HepG2 (cell line): Measurements from ENCODE around the gene MED25. TPM values are rescaled to one million over a fixed set of nuclear protein-coding genes. Genes with fewer than 3 reads are reported as not detected.

Experiments
- ATAC-seq: fragments of 200-7000 bp; cut with Tn5 transposase; 3 replicates; pipeline ENCODE4 v1.9.1; 2020; ENCODE audit warnings: mild to moderate bottlenecking, moderate library complexity
- BruUV-seq: library from RNA; stranded (reverse); fragments of 400-500 nt; replicated peaks from 2 replicates; lab custom pipeline; 2021; lab: Mats Ljungman, UMichigan
- CTCF ChIA-PET: fragments of 300-600 bp; formaldehyde crosslinking; extraction: SDS; loops from one replicate; lab custom pipeline; 2021; ENCODE audit warnings: low total read pairs, inconsistent platforms, low intra/inter-chr PET ratio; lab: Yijun Ruan, JAX
- POLR2A ChIA-PET: fragments of 350-600 bp; sonication (Branson Sonifier 250); formaldehyde crosslinking; loops from one replicate; lab custom pipeline; 2020; ENCODE audit warnings: antibody characterized with exemption, inconsistent platforms; lab: Yijun Ruan, JAX
- DNase-seq: peaks from one replicate; pipeline ENCODE4 v3.0.0-alpha.2; 2015; ENCODE audit warnings: low spot score
- FAIRE-seq: peaks from 3 replicates; lab custom pipeline; 2011; peaks lifted over from hg19 to GRCh38; lab: Jason Lieb, UNC
- H2AFZ ChIP-seq: one replicate; pipeline ENCODE4 v1.6.1; 2011; ENCODE audit warnings: low read length, inconsistent platforms
- H3K27ac ChIP-seq: fragments of 300-600 bp; 3 replicates; pipeline ENCODE4 v1.8.0; 2011; ENCODE audit warnings: mixed run types, mild to moderate bottlenecking, mixed read lengths, low read length, inconsistent platforms; ENCODE audit not compliant: insufficient read depth; ENCODE audit errors: extremely low read length
- H3K27me3 ChIP-seq, 2 experiments: fragments of 200-600 bp in 1 of 2; 2 replicates in 1 of 2; 3 replicates in 1 of 2; pipeline versions ENCODE4 v1.6.0 to v1.8.0; 2011; ENCODE audit warnings: low read length in 2 of 2, mild to moderate bottlenecking in 2 of 2, moderate library complexity in 2 of 2, inconsistent platforms in 1 of 2; ENCODE audit not compliant: insufficient read depth in 2 of 2, control insufficient read depth in 1 of 2
- H3K36me3 ChIP-seq, 2 experiments: fragments of 200-600 bp in 1 of 2; replicated peaks in 1 of 2; 2 replicates in 1 of 2; 3 replicates in 1 of 2; pipeline versions ENCODE4 v1.5.1 to v1.8.0; 2011; ENCODE audit warnings: low read length in 2 of 2, inconsistent platforms in 1 of 2; ENCODE audit not compliant: insufficient read depth in 2 of 2, control insufficient read depth in 1 of 2
- H3K4me1 ChIP-seq: 2 replicates; pipeline ENCODE4 v1.5.1; 2012; ENCODE audit warnings: low read length, inconsistent platforms; ENCODE audit not compliant: insufficient read depth
- H3K4me2 ChIP-seq: 2 replicates; pipeline ENCODE4 v1.6.0; 2011; ENCODE audit warnings: low read depth, low read length, inconsistent platforms
- H3K4me3 ChIP-seq, 3 experiments: fragments of 200-600 bp in 1 of 3; sonication (generic), shearing (Covaris generic) in 1 of 3; replicated peaks in 1 of 3; 2 replicates each; pipeline ENCODE4 v1.5.1; 2011 to 2016; ENCODE audit warnings: low read length in 3 of 3, inconsistent platforms in 2 of 3, low read depth in 2 of 3, mild to moderate bottlenecking in 2 of 3, control low read depth in 1 of 3, mixed read lengths in 1 of 3; ENCODE audit not compliant: insufficient read depth in 1 of 3
- H3K79me2 ChIP-seq: one replicate; pipeline ENCODE4 v1.6.1; 2011; ENCODE audit warnings: low read length, inconsistent platforms; ENCODE audit not compliant: insufficient read depth
- H3K9ac ChIP-seq: 2 replicates; pipeline ENCODE4 v1.6.0; 2011; ENCODE audit warnings: mild to moderate bottlenecking, low read depth, low read length, inconsistent platforms; ENCODE audit not compliant: insufficient read depth
- H3K9me3 ChIP-seq: 2 replicates; pipeline ENCODE4 v1.5.1; 2012; ENCODE audit warnings: mild to moderate bottlenecking, low read length
- H4K20me1 ChIP-seq: 2 replicates; pipeline ENCODE4 v1.6.0; 2011; ENCODE audit warnings: inconsistent platforms, mild to moderate bottlenecking, low read length, moderate library complexity; ENCODE audit not compliant: insufficient read depth
- AFF4 ChIP-seq: sonication (generic); formaldehyde crosslinking; IDR thresholded peaks from 2 replicates; pipeline ENCODE4 v1.4.0; 2020; ENCODE audit warnings: missing genetic modification reagents
- CEBPB ChIP-seq: IDR thresholded peaks from 2 replicates; pipeline ENCODE4 v1.6.1; 2011; ENCODE audit warnings: low read depth, low read length, improper control_type of control experiment, borderline replicate concordance
- GATAD1 ChIP-seq: IDR thresholded peaks from 2 replicates; pipeline ENCODE4 v1.6.1; 2016; ENCODE audit warnings: missing genetic modification reagents, missing compliant biosample characterization
- PLSCR1 ChIP-seq: sonication (generic); formaldehyde crosslinking; IDR thresholded peaks from 2 replicates; pipeline ENCODE4 v1.5.0; 2020; ENCODE audit warnings: missing genetic modification reagents, mild to moderate bottlenecking, borderline replicate concordance
- UBTF ChIP-seq: sonication (generic); formaldehyde crosslinking; IDR thresholded peaks from 2 replicates; pipeline ENCODE4 v1.4.0; 2020; ENCODE audit warnings: mild to moderate bottlenecking, missing genetic modification reagents
- ZNF235 ChIP-seq: sonication (generic); formaldehyde crosslinking; IDR thresholded peaks from 2 replicates; pipeline ENCODE4 v1.8.1; 2023; ENCODE audit warnings: mild to moderate bottlenecking, missing genetic modification reagents, borderline replicate concordance
- WGBS: methylation state at CpG from one replicate; pipeline ENCODE4 v1.1.6; 2017; ENCODE audit warnings: low lambda C conversion rate; 5-methylcytosine and 5-hydroxymethylcytosine counted together
- in situ Hi-C: cut with HindIII; loops from 2 replicates; pipeline ENCODE4 v1.10.0; 2017; ENCODE audit warnings: low pct_unique_long_range_greater_than_20kb; ENCODE audit not compliant: extremely low pct_ligation_motif_present
- intact Hi-C: fragments of 100-400 bp; cut with micrococcal nuclease; formaldehyde crosslinking; loops from one replicate; pipeline ENCODE4 v1.10.0; 2022; ENCODE audit not compliant: unreplicated experiment
- polyA plus RNA-seq, 8 experiments: library from polyadenylated mRNA; depleted of rRNA in 3 of 8; stranded (reverse) in 7 of 8; unstranded in 1 of 8; fragments of >200 nt; fragmentation: Illumina TruSeq in 4 of 8; extraction: Trizol in 4 of 8; gene quantifications; 2 replicates each; pipeline versions ENCODE4 v1.2.1 to v1.2.3, GENCODE V29; 2011 to 2016; ENCODE audit warnings: low read depth in 4 of 8, missing spikeins in 1 of 8, mixed read lengths in 1 of 8; ENCODE audit not compliant: insufficient read depth in 1 of 8
- total RNA-seq, 5 experiments: library from RNA; depleted of rRNA; stranded (reverse); fragments of >200 nt; fragmentation: Illumina TruSeq; extraction: Trizol; gene quantifications; 2 replicates each; pipeline ENCODE4 v1.2.3, GENCODE V29; 2016; ENCODE audit warnings: low read depth in 1 of 5

The MED25 gene
- total and polyA plus RNA-seq, 2 of the 13 experiments (the other 11 are each of a cell fraction or from before 2014, with no cell fraction given): 11.1 to 15.1 TPM

- TF ChIP-seq UBTF (CRISPR knock-in tag): no peak
- TF ChIP-seq, all 625 proteins: peak for 0
Measured at GRCh38 chr19:49838885-49839588, 20.9 kb downstream of the MED25 start (continued).

GRCh38 chr19:49839713-49840112, 21.6 kb downstream of the MED25 start:
- FAIRE-seq: no peak
- no TSS peak for BruUV-seq

More at GRCh38 chr19:49839713-49840112, 21.6 kb downstream of the MED25 start:
- no peak overlapping the region for H3K9ac ChIP-seq
- H2AFZ ChIP-seq: no peak overlapping the region
- H4K20me1 ChIP-seq: no peaks in the 10 kb centered on the region
- no peaks in the 10 kb centered on the region for H3K27me3 ChIP-seq
- no peak for DNase-seq
- no peak for TF ChIP-seq CEBPB
- TF ChIP-seq ZNF235 (CRISPR knock-in tag): no peak
- no peak for TF ChIP-seq GATAD1
- no peak for TF ChIP-seq AFF4 (CRISPR knock-in tag)
- no peak for TF ChIP-seq PLSCR1 (CRISPR knock-in tag)
- no peak overlapping the region for H3K4me2 ChIP-seq
- peaks cover 15 to 36% of the 10 kb centered on the region in 2 experiments; a peak in 4 of 5 replicates for H3K36me3 ChIP-seq
- no peaks in the 10 kb centered on the region for H3K79me2 ChIP-seq
- H3K9me3 ChIP-seq: no peaks in the 10 kb centered on the region
- no peak overlapping the region for H3K27ac ChIP-seq
- no peak for ATAC-seq
- H3K4me3 ChIP-seq: no peak overlapping the region
- ChIA-PET POLR2A (no interaction called here), CTCF (no interaction called here)
- 96% methylated on average over 11 of the region's 11 CpGs for WGBS
- peaks cover 10% of the 10 kb centered on the region for H3K4me1 ChIP-seq
- intact Hi-C loops: no loop called here
- in situ Hi-C loops: no loop called here
